CD4-positive, alpha-beta memory T cell (primary cell): ENCODE measurements around the gene TUBGCP3. TPM values are rescaled to one million over a fixed set of nuclear protein-coding genes. Genes with fewer than 3 reads are reported as not detected.

Experiments used
- CTCF ChIA-PET: fragments of 350-600 bp; sonication (Branson Sonifier 250); formaldehyde crosslinking; loops from one replicate; lab custom pipeline; 2021; ENCODE audit warnings: inconsistent platforms; ENCODE audit not compliant: partially characterized antibody; lab: Charles Lee
- POLR2A ChIA-PET: fragments of 350-600 bp; sonication (Branson Sonifier 250); formaldehyde crosslinking; loops from one replicate; lab custom pipeline; 2021; ENCODE audit not compliant: partially characterized antibody; lab: Charles Lee
- DNase-seq, 5 donors: peaks; one replicate each; pipeline versions ENCODE4 v3.0.0 to v3.0.0-alpha.2; 2020 to 2022; ENCODE audit warnings: mixed read lengths in 1 of 5
- H3K27ac ChIP-seq: one replicate; pipeline ENCODE4 v1.7.0; 2013; ENCODE audit warnings: low read depth, low read length
- H3K27me3 ChIP-seq: 2 replicates; pipeline ENCODE4 v1.7.0; 2013; ENCODE audit warnings: mild to moderate bottlenecking, low read length, moderate library complexity; ENCODE audit not compliant: insufficient read depth
- H3K36me3 ChIP-seq: 2 replicates; pipeline ENCODE4 v1.7.0; 2013; ENCODE audit warnings: mild to moderate bottlenecking, low read length, moderate library complexity; ENCODE audit not compliant: insufficient read depth
- H3K4me1 ChIP-seq: 2 replicates; pipeline ENCODE4 v1.7.0; 2013; ENCODE audit warnings: mild to moderate bottlenecking, low read length, moderate library complexity; ENCODE audit not compliant: insufficient read depth
- H3K4me3 ChIP-seq, 2 donors: one replicate each; pipeline ENCODE4 v1.7.0; 2013; ENCODE audit warnings: low read length in 2 of 2, mild to moderate bottlenecking in 1 of 2
- H3K9me3 ChIP-seq, 2 donors: one replicate each; pipeline ENCODE4 v1.7.0; 2013; ENCODE audit warnings: low read length in 2 of 2, control low read depth in 1 of 2; ENCODE audit not compliant: control insufficient read depth in 1 of 2
- H3K27ac Mint-ChIP-seq, 7 donors: one replicate each; pipeline ENCODE4 v1.8.0; 2020 to 2021; ENCODE audit warnings: mixed read lengths in 7 of 7, mild to moderate bottlenecking in 6 of 7, inconsistent platforms in 3 of 7, moderate library complexity in 3 of 7
- H3K27me3 Mint-ChIP-seq, 2 donors: one replicate each; pipeline ENCODE4 v1.8.0; 2020 to 2021; ENCODE audit warnings: mixed read lengths in 2 of 2
- H3K36me3 Mint-ChIP-seq, 2 donors: one replicate each; pipeline ENCODE4 v1.8.0; 2020 to 2021; ENCODE audit warnings: mixed read lengths in 2 of 2, inconsistent platforms in 1 of 2, mild to moderate bottlenecking in 1 of 2
- H3K4me1 Mint-ChIP-seq, 4 donors: one replicate each; pipeline ENCODE4 v1.8.0; 2020 to 2021; ENCODE audit warnings: mixed read lengths in 4 of 4, mild to moderate bottlenecking in 1 of 4
- H3K4me3 Mint-ChIP-seq, 8 donors: one replicate each; pipeline ENCODE4 v1.8.0; 2020 to 2021; ENCODE audit warnings: mixed read lengths in 8 of 8, mild to moderate bottlenecking in 7 of 8, moderate library complexity in 6 of 8, inconsistent platforms in 3 of 8
- H3K9me3 Mint-ChIP-seq, 8 donors: one replicate each; pipeline ENCODE4 v1.8.0; 2020 to 2021; ENCODE audit warnings: mixed read lengths in 8 of 8, mild to moderate bottlenecking in 5 of 8, inconsistent platforms in 3 of 8, moderate library complexity in 1 of 8
- intact Hi-C: fragments of 100-400 bp; cut with micrococcal nuclease; formaldehyde crosslinking; loops from one replicate; pipeline ENCODE4 v1.15.1; 2023
- polyA plus RNA-seq, 2 donors: library from polyadenylated mRNA; unstranded; fragments of 300-500 nt; fragmentation: Illumina TruSeq; gene quantifications; one replicate each; pipeline ENCODE4 v1.2.3, GENCODE V29; 2021
- total RNA-seq, 2 experiments: library from RNA; stranded (reverse); gene quantifications; one replicate each; pipeline ENCODE4 v1.2.3, GENCODE V29; 2021

TUBGCP3 gene
- total and polyA plus RNA-seq, 4 experiments from 2014 or later: 13.1 to 43.7 (median 29.1) TPM

GRCh38 chr13:112587212-112587763 is 665 bp downstream of the TUBGCP3 start:
- H3K4me1 Mint-ChIP-seq: peaks cover 24 to 55% (median 39%) of the 10 kb centered on the region in 4 donors
- ChIA-PET POLR2A (interaction anchor here (1.3 to 1.7 kb wide), 3 partner anchors 8 to 1875 kb away, joined by 3 to 7 read pairs (median 3); no protein-coding TSS in a partner anchor), CTCF (interaction anchor here (1.6 kb wide), 1 partner anchor 21 kb away, joined by 4 read pairs; no protein-coding TSS in a partner anchor)

DNA sequence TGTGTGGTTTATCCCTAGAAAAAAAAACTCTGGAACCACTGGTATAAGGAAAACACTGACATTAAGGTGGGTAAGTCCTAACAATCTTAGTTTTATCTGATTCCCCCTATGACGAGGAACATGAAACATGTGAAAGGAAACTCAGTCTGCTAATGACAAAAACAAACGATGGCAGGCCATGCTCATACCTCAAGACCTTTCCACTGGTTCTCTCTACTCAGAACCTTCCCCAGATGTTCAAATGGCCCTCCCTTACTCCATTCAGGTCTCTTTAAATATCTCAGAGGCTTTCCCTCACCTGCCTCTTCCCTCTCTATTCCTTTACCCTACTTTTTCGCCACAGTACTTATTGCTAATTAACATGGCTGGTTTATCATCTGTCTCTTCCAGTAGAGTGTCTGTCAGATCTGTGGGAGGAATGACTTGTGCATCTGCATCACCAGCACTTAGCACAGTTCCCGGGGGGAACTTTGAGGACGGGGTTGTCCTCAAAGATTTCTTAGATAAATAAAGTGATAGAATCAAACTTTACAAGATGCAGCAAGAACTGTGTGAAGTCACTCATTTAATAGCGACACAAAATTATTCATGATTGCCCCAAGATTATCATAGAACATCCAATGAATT is 1.5 kb downstream of the TUBGCP3 start:
- peak overlapping the region; percentile 90 to 95 (median 94) for H3K4me3 Mint-ChIP-seq
- no peak for DNase-seq
- Histone ChIP-seq H3K27me3 (no peaks in the 10 kb centered on the region), H3K9me3 (no peaks in the 10 kb centered on the region), H3K36me3 (no peaks in the 10 kb centered on the region), H3K4me3 (peak overlapping the region in 1 of 2 donors; percentile 72), H3K27ac (peak overlapping the region; percentile 58), H3K4me1 (peaks cover 32% of the 10 kb centered on the region)
- POLR2A ChIA-PET: no interaction called here
- peaks cover 0 to 1% (median 0%) of the 10 kb centered on the region in 8 donors for H3K9me3 Mint-ChIP-seq
- no peaks in the 10 kb centered on the region for H3K27me3 Mint-ChIP-seq
- peaks cover 3 to 4% of the 10 kb centered on the region in 2 donors for H3K36me3 Mint-ChIP-seq
- H3K4me1 Mint-ChIP-seq: peaks cover 29 to 64% (median 46%) of the 10 kb centered on the region in 4 donors
- CTCF ChIA-PET: no interaction called here
- peak overlapping the region; percentile 43 to 95 (median 93) for H3K27ac Mint-ChIP-seq
- intact Hi-C loops: loop anchor here (5.0 kb wide), 1 partner anchor 101 kb away; no protein-coding TSS in a partner anchor

More at GRCh38 chr13:112587212-112587763, 665 bp downstream of the TUBGCP3 start:
- H3K4me1 ChIP-seq: peaks cover 32% of the 10 kb centered on the region
- intact Hi-C loops: loop anchor here (5.0 kb wide), 1 partner anchor 100 kb away; no protein-coding TSS in a partner anchor
- peak overlapping the region; percentile 58 for H3K27ac ChIP-seq
- Mint-ChIP-seq H3K27me3 (no peaks in the 10 kb centered on the region), H3K4me3 (peak overlapping the region; percentile 90 to 95 (median 94)), H3K36me3 (peaks cover 0 to 4% of the 10 kb centered on the region in 2 donors), H3K9me3 (peaks cover 0 to 1% (median 0%) of the 10 kb centered on the region in 8 donors), H3K27ac (peak overlapping the region; percentile 82 to 95 (median 94))
- peak overlapping the region; percentile 72 to 74 for H3K4me3 ChIP-seq
- H3K27me3 ChIP-seq: no peaks in the 10 kb centered on the region
- no peaks in the 10 kb centered on the region for H3K36me3 ChIP-seq
- H3K9me3 ChIP-seq: no peaks in the 10 kb centered on the region
- peak; percentile 42 to 77 (median 44) for DNase-seq

DNA sequence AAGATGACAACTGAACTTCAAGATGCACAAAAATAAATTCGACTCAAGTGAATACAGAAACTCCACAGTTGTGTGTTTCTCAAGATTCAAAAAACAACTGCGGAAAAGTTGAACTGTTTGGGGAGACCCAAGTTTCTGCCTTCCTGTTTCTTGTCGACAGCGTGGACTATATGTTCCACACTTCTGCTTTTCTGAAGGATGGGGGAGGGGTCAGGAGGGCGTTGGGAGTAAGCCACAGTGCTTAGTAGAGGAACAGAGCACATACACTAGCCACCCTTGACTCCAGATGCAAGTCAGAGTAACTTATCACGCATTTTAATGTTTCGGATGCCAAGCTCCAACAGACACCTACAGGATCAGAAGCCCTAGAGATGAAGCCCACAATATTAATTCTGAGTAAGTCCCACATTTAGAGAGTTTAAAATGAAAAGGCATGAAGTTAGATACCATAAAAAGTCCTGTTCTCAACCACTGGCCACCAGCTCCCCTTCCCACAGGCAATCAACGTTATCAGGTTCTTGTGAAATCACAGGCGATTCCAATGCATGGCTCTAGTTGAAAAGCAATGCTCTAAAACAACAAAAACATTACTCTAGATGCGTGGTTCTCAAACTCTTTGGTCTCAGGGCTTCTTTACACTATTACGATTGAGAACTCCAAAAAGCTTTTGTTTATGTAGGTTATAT is 4.2 kb downstream of the TUBGCP3 start:
- intact Hi-C loops: no loop called here
- no peaks in the 10 kb centered on the region for H3K27me3 Mint-ChIP-seq
- ChIA-PET CTCF (interaction anchor here (1.5 kb wide), 1 partner anchor 22 kb away, joined by 3 read pairs; no protein-coding TSS in a partner anchor), POLR2A (no interaction called here)
- peaks cover 7 to 10% of the 10 kb centered on the region in 2 donors for H3K36me3 Mint-ChIP-seq
- peak overlapping the region in 1 of 8 donors; percentile 22 for H3K4me3 Mint-ChIP-seq
- H3K4me1 Mint-ChIP-seq: peaks cover 37 to 72% (median 55%) of the 10 kb centered on the region in 4 donors
- Histone ChIP-seq H3K4me1 (peaks cover 27% of the 10 kb centered on the region), H3K36me3 (no peaks in the 10 kb centered on the region), H3K9me3 (no peaks in the 10 kb centered on the region), H3K4me3 (no peak overlapping the region), H3K27me3 (no peaks in the 10 kb centered on the region), H3K27ac (no peak overlapping the region)
- H3K27ac Mint-ChIP-seq: peak overlapping the region in 1 of 7 donors; percentile 37
- peaks cover 0 to 1% (median 0%) of the 10 kb centered on the region in 8 donors for H3K9me3 Mint-ChIP-seq
- DNase-seq: no peak

DNA sequence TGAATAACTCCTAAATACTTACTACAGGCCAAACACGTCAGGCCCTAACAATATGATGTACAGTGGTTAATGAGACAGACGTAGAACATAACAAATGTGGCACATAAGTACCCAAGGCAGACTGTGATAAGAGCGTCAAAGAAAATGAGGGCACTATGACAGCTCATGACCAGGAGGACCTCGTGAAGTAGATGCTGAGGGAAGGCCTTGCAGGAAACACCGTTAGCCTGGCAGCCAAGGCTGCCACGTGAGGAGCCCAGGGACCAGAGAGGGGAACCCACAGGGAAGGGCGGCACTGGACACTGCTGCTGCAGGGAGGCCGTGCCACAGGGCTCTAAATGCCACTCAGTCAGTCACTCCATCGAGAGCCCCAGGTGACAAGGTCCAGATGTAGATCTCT is 5.7 kb downstream of the TUBGCP3 start:
- peaks cover 5 to 14% of the 10 kb centered on the region in 2 donors for H3K36me3 Mint-ChIP-seq
- peak overlapping the region in 1 of 7 donors; percentile 36 for H3K27ac Mint-ChIP-seq
- ChIA-PET CTCF (no interaction called here), POLR2A (no interaction called here)
- H3K9me3 Mint-ChIP-seq: peaks cover 0 to 2% (median 0%) of the 10 kb centered on the region in 8 donors
- peaks cover 37 to 61% (median 53%) of the 10 kb centered on the region in 4 donors for H3K4me1 Mint-ChIP-seq
- H3K4me1 ChIP-seq: peaks cover 21% of the 10 kb centered on the region
- intact Hi-C loops: no loop called here
- H3K27me3 Mint-ChIP-seq: no peaks in the 10 kb centered on the region
- H3K9me3 ChIP-seq: no peaks in the 10 kb centered on the region
- no peak overlapping the region for H3K4me3 Mint-ChIP-seq
- H3K27me3 ChIP-seq: no peaks in the 10 kb centered on the region
- H3K27ac ChIP-seq: no peak overlapping the region
- H3K36me3 ChIP-seq: no peaks in the 10 kb centered on the region
- no peak overlapping the region for H3K4me3 ChIP-seq
- DNase-seq: no peak

- Histone ChIP-seq H3K27me3 (no peaks in the 10 kb centered on the region), H3K4me1 (peaks cover 15% of the 10 kb centered on the region), H3K4me3 (no peak overlapping the region), H3K9me3 (no peaks in the 10 kb centered on the region), H3K27ac (no peak overlapping the region), H3K36me3 (no peaks in the 10 kb centered on the region)
- H3K27me3 Mint-ChIP-seq: no peaks in the 10 kb centered on the region
- peak overlapping the region in 1 of 7 donors; percentile 34 for H3K27ac Mint-ChIP-seq
- peaks cover 0 to 4% (median 0%) of the 10 kb centered on the region in 8 donors for H3K9me3 Mint-ChIP-seq
- ChIA-PET CTCF (interaction anchor here (1.0 kb wide), 1 partner anchor 27 kb away, joined by 3 read pairs; no protein-coding TSS in a partner anchor), POLR2A (no interaction called here)
- peak overlapping the region in 1 of 8 donors; percentile 20 for H3K4me3 Mint-ChIP-seq
- H3K36me3 Mint-ChIP-seq: peaks cover 4 to 18% of the 10 kb centered on the region in 2 donors
- peaks cover 30 to 60% (median 50%) of the 10 kb centered on the region in 4 donors for H3K4me1 Mint-ChIP-seq
- no peak for DNase-seq
- intact Hi-C loops: no loop called here
Observed at GRCh38 chr13:112580912-112581311, 7.0 kb downstream of the TUBGCP3 start.

DNA sequence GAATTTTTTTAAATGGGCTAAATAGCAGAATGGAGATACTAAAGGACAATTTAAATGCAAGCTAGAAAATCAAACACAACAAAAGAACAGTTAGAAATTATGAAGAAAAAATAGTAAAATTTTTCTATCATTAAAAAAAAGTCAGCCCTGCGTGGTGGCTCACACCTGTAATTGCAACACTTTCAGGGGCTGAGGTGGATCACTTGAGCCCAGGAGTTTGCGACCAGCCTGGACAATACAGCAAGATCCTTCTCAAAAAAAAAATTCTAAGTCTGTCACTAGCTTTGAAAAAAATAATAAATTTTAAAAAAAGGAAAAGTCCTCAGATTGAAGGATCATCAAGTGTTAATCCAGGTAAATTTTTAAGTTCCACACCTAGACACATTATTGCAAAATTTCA is 7.7 kb downstream of the TUBGCP3 start:
- POLR2A ChIA-PET: no interaction called here
- Histone ChIP-seq H3K4me3 (no peak overlapping the region), H3K9me3 (no peaks in the 10 kb centered on the region), H3K36me3 (no peaks in the 10 kb centered on the region), H3K4me1 (peaks cover 20% of the 10 kb centered on the region), H3K27me3 (no peaks in the 10 kb centered on the region), H3K27ac (no peak overlapping the region)
- no peaks in the 10 kb centered on the region for H3K27me3 Mint-ChIP-seq
- intact Hi-C loops: no loop called here
- peaks cover 4 to 18% of the 10 kb centered on the region in 2 donors for H3K36me3 Mint-ChIP-seq
- no peak overlapping the region for H3K27ac Mint-ChIP-seq
- CTCF ChIA-PET: no interaction called here
- DNase-seq: no peak
- no peak overlapping the region for H3K4me3 Mint-ChIP-seq
- peaks cover 36 to 67% (median 56%) of the 10 kb centered on the region in 4 donors for H3K4me1 Mint-ChIP-seq
- H3K9me3 Mint-ChIP-seq: peaks cover 0 to 4% (median 0%) of the 10 kb centered on the region in 8 donors
